NCI-H2196 treated with DMSO at 0.1 percent for 48 hours (cell line): ENCODE measurements around the gene FAM83E.

Experiments used
- DNase-seq: peaks from one replicate; lab custom pipeline; 2025; ENCODE audit not compliant: unreplicated experiment; lab: John Stamatoyannopoulos, UW

The FAM83E gene

GRCh38 chr19:48613024-48613851, 1.6 kb downstream of the FAM83E start:
- no peak for DNase-seq

GRCh38 chr19:48611872-48612271, 3.0 kb downstream of the FAM83E start:
- DNase-seq, result no peak

- DNase-seq, result no peak
These were observed 5.2 kb downstream of the FAM83E start for GRCh38 chr19:48609571-48610108.

GRCh38 chr19:48608798-48609263, 6.0 kb downstream of the FAM83E start:
- DNase-seq, result peak; percentile 17

GRCh38 chr19:48607359-48607755, 7.5 kb downstream of the FAM83E start:
- DNase-seq, result no peak

- DNase-seq, result no peak
These were observed 8.2 kb downstream of the FAM83E start, which contains the start of gene SPACA4 for GRCh38 chr19:48606463-48607358. Gene SPACA4 (plus strand): TSS chr19:48606742. CDS start chr19:48606979, 237 bp downstream.

GRCh38 chr19:48603850-48604249, 11.0 kb downstream of the FAM83E start:
- no peak for DNase-seq

- DNase-seq, result no peak
These were observed 11.4 kb downstream of the FAM83E start for GRCh38 chr19:48603449-48603848.

- no peak for DNase-seq
These were observed 11.9 kb downstream of the FAM83E start for GRCh38 chr19:48603001-48603400.

GRCh38 chr19:48600679-48601417, 14.0 kb downstream of the FAM83E start:
- no peak for DNase-seq

GRCh38 chr19:48598996-48599700, 15.7 kb downstream of the FAM83E start:
- DNase-seq, result no peak

- no peak for DNase-seq
These were observed 18.0 kb downstream of the FAM83E start for GRCh38 chr19:48596679-48597465.

- DNase-seq, result no peak
These were observed 18.6 kb downstream of the FAM83E start for GRCh38 chr19:48596237-48596636.

GRCh38 chr19:48595833-48596232, 19.0 kb downstream of the FAM83E start:
- DNase-seq, result no peak

GRCh38 chr19:48595171-48595570, 19.7 kb downstream of the FAM83E start:
- no peak for DNase-seq

GRCh38 chr19:48591021-48591420, 23.9 kb downstream of the FAM83E start:
- no peak for DNase-seq

GRCh38 chr19:48588670-48589401, 26.0 kb downstream of the FAM83E start:
- peak; percentile 70 for DNase-seq

- no peak for DNase-seq
These were observed 27.5 kb downstream of the FAM83E start for GRCh38 chr19:48587387-48587786.

GRCh38 chr19:48582168-48582567, 32.7 kb downstream of the FAM83E start:
- no peak for DNase-seq
